HepG2 (cell line): ENCODE results near the gene INTS4. TPM values are rescaled to one million over a fixed set of nuclear protein-coding genes. Genes with fewer than 3 reads are reported as not detected.
A peak's percentile ranks its signal among the peaks of the same experiment; 100 is the strongest.

Experiments
- BATF2 ChIP-seq: sonication (generic); formaldehyde crosslinking; IDR thresholded peaks from 2 replicates; pipeline ENCODE4 v1.8.0; 2022; ENCODE audit warnings: mild to moderate bottlenecking, missing genetic modification reagents, moderate library complexity
- CENPBD1 ChIP-seq: sonication (generic); formaldehyde crosslinking; IDR thresholded peaks from 2 replicates; pipeline ENCODE4 v1.8.0; 2022; ENCODE audit warnings: missing genetic modification reagents, low read depth, mild to moderate bottlenecking, borderline replicate concordance
- CHD4 ChIP-seq: fragments of 200-600 bp; sonication (generic); IDR thresholded peaks from 2 replicates; pipeline ENCODE4 v1.7.0; 2017; ENCODE audit warnings: mild to moderate bottlenecking, low read length, borderline replicate concordance
- JARID2 ChIP-seq: sonication (generic); formaldehyde crosslinking; IDR thresholded peaks from 2 replicates; pipeline ENCODE4 v1.8.1; 2023; ENCODE audit warnings: missing genetic modification reagents, inconsistent platforms; ENCODE audit not compliant: insufficient replicate concordance
- JUN ChIP-seq: sonication (generic); formaldehyde crosslinking; IDR thresholded peaks from 2 replicates; pipeline ENCODE4 v1.4.0; 2020; ENCODE audit warnings: mild to moderate bottlenecking, missing genetic modification reagents
- MXI1 ChIP-seq: IDR thresholded peaks from 3 replicates; pipeline ENCODE4 v1.6.1; 2012; ENCODE audit warnings: low read depth, low read length, inconsistent platforms, borderline replicate concordance
- MYC ChIP-seq: sonication (generic); formaldehyde crosslinking; IDR thresholded peaks from 2 replicates; pipeline ENCODE4 v1.9.0; 2021; ENCODE audit warnings: missing genetic modification reagents, borderline replicate concordance
- NR2C2 ChIP-seq: sonication (generic); formaldehyde crosslinking; IDR thresholded peaks from 2 replicates; pipeline ENCODE4 v1.4.0; 2020; ENCODE audit warnings: missing genetic modification reagents, mild to moderate bottlenecking, moderate library complexity, borderline replicate concordance
- ZBTB42 ChIP-seq: sonication (generic); formaldehyde crosslinking; IDR thresholded peaks from 2 replicates; pipeline ENCODE4 v1.5.0; 2020; ENCODE audit warnings: mild to moderate bottlenecking, missing genetic modification reagents
- ZBTB46 ChIP-seq: sonication (generic); formaldehyde crosslinking; IDR thresholded peaks from 2 replicates; pipeline ENCODE4 v1.4.0; 2020; ENCODE audit warnings: mild to moderate bottlenecking, missing genetic modification reagents, borderline replicate concordance
- ZHX2 ChIP-seq, 2 experiments: sonication (generic) in 1 of 2; formaldehyde crosslinking in 1 of 2; IDR thresholded peaks; 2 replicates each; pipeline versions ENCODE4 v1.6.1 to v1.9.0; 2014 to 2022; ENCODE audit warnings: antibody characterized with exemption in 1 of 2, borderline replicate concordance in 1 of 2, inconsistent platforms in 1 of 2, low read depth in 1 of 2, missing genetic modification reagents in 1 of 2
- ZNF18 ChIP-seq: sonication (generic); formaldehyde crosslinking; IDR thresholded peaks from 2 replicates; pipeline ENCODE4 v1.8.0; 2022; ENCODE audit warnings: mild to moderate bottlenecking, missing genetic modification reagents; ENCODE audit not compliant: insufficient replicate concordance
- ZNF343 ChIP-seq: sonication (generic); formaldehyde crosslinking; IDR thresholded peaks from 2 replicates; pipeline ENCODE4 v1.4.0; 2020; ENCODE audit warnings: mild to moderate bottlenecking, missing genetic modification reagents
- ZNF572 ChIP-seq: sonication (generic); formaldehyde crosslinking; IDR thresholded peaks from 2 replicates; pipeline ENCODE4 v1.5.1; 2020; ENCODE audit warnings: mild to moderate bottlenecking, missing genetic modification reagents
- ZNF597 ChIP-seq: sonication (generic); formaldehyde crosslinking; IDR thresholded peaks from 2 replicates; pipeline ENCODE4 v1.5.0; 2020; ENCODE audit warnings: missing genetic modification reagents
- ZNF784 ChIP-seq: sonication (generic); formaldehyde crosslinking; IDR thresholded peaks from 2 replicates; pipeline ENCODE4 v1.5.1; 2020; ENCODE audit warnings: missing genetic modification reagents, mild to moderate bottlenecking, borderline replicate concordance
- polyA plus RNA-seq, 8 experiments: library from polyadenylated mRNA; depleted of rRNA in 3 of 8; stranded (reverse) in 7 of 8; unstranded in 1 of 8; fragments of >200 nt; fragmentation: Illumina TruSeq in 4 of 8; extraction: Trizol in 4 of 8; gene quantifications; 2 replicates each; pipeline versions ENCODE4 v1.2.1 to v1.2.3, GENCODE V29; 2011 to 2016; ENCODE audit warnings: low read depth in 4 of 8, missing spikeins in 1 of 8, mixed read lengths in 1 of 8; ENCODE audit not compliant: insufficient read depth in 1 of 8
- total RNA-seq, 5 experiments: library from RNA; depleted of rRNA; stranded (reverse); fragments of >200 nt; fragmentation: Illumina TruSeq; extraction: Trizol; gene quantifications; 2 replicates each; pipeline ENCODE4 v1.2.3, GENCODE V29; 2016; ENCODE audit warnings: low read depth in 1 of 5

The INTS4 gene
- total and polyA plus RNA-seq, 2 of the 13 experiments (the other 11 are each of a cell fraction or from before 2014, with no cell fraction given): 37.3 to 44.8 TPM

GRCh38 chr11:78023426-78023825, 29.0 kb upstream of the INTS4 start (continued):
- no peak for TF ChIP-seq ZBTB46 (CRISPR knock-in tag)
- peak; percentile 72; the same call in 1 of the 2 replicates for TF ChIP-seq CHD4
- TF ChIP-seq ZNF572 (CRISPR knock-in tag): no peak
- TF ChIP-seq ZBTB42 (CRISPR knock-in tag): no peak
- no peak for TF ChIP-seq ZNF597 (CRISPR knock-in tag)
- no peak for TF ChIP-seq MXI1
- TF ChIP-seq ZNF784: peak; percentile 0; the same call in 1 of the 2 replicates
- TF ChIP-seq BATF2: no peak
- TF ChIP-seq ZHX2 (IDR thresholded peaks at IDR 0.05; ENCODE audit: low read depth): no peak
- no peak for TF ChIP-seq ZHX2 (CRISPR knock-in tag; IDR thresholded peaks at IDR 0.05; ENCODE audit: borderline replicate concordance)
- TF ChIP-seq CENPBD1 (CRISPR knock-in tag): no peak
- no peak for TF ChIP-seq JUN (CRISPR knock-in tag)
- TF ChIP-seq MYC (CRISPR knock-in tag): no peak
- peak; percentile 6; the same call in 1 of the 2 replicates for TF ChIP-seq NR2C2 (CRISPR knock-in tag)
- TF ChIP-seq ZNF343 (CRISPR knock-in tag): 0 out of 2 replicates have a peak, but pooled peaks have one; percentile 2
- TF ChIP-seq JARID2 (CRISPR knock-in tag): no peak
- peak; percentile 6 for TF ChIP-seq ZNF18
